Mesenchymal stem cell (in vitro differentiated cells and primary cell): ENCODE measurements around the gene ASH1L.

ENCODE experiments used
- DNase-seq: peaks from one replicate; pipeline ENCODE4 v3.0.0-alpha.2; 2013
- H2AFZ ChIP-seq: one replicate; pipeline ENCODE4 v1.6.1; 2013; ENCODE audit warnings: low read depth, mild to moderate bottlenecking, control low read depth, inconsistent platforms, low read length, moderate library complexity
- H2AK5ac ChIP-seq: 2 replicates; pipeline ENCODE4 v1.6.1; 2013; ENCODE audit warnings: low read length, moderate library complexity, mild to moderate bottlenecking, inconsistent platforms; ENCODE audit not compliant: severe bottlenecking
- H2BK120ac ChIP-seq: one replicate; pipeline ENCODE4 v1.6.1; 2013; ENCODE audit warnings: low read depth, mild to moderate bottlenecking, inconsistent platforms, low read length, moderate library complexity
- H2BK12ac ChIP-seq, 2 experiments: one replicate each; pipeline ENCODE4 v1.6.1; 2013; ENCODE audit warnings: inconsistent platforms in 2 of 2, low read length in 2 of 2, mild to moderate bottlenecking in 2 of 2, moderate library complexity in 2 of 2, control low read depth in 1 of 2
- H2BK15ac ChIP-seq: one replicate; pipeline ENCODE4 v1.6.1; 2013; ENCODE audit warnings: mild to moderate bottlenecking, low read depth, inconsistent platforms; ENCODE audit not compliant: poor library complexity, severe bottlenecking
- H2BK5ac ChIP-seq: 2 replicates; pipeline ENCODE4 v1.6.1; 2013; ENCODE audit warnings: low read depth, mild to moderate bottlenecking, low read length, control low read depth, inconsistent platforms; ENCODE audit not compliant: poor library complexity, severe bottlenecking
- H3K14ac ChIP-seq, 2 experiments: one replicate each; pipeline ENCODE4 v1.6.1; 2013; ENCODE audit warnings: inconsistent platforms in 2 of 2, low read length in 2 of 2, control low read depth in 1 of 2, mild to moderate bottlenecking in 1 of 2, moderate library complexity in 1 of 2
- H3K18ac ChIP-seq, 2 experiments: one replicate each; pipeline ENCODE4 v1.6.1; 2013; ENCODE audit warnings: inconsistent platforms in 2 of 2, low read length in 2 of 2, control low read depth in 1 of 2, low read depth in 1 of 2, mild to moderate bottlenecking in 1 of 2
- H3K23ac ChIP-seq, 2 experiments: one replicate each; pipeline ENCODE4 v1.6.1; 2013; ENCODE audit warnings: inconsistent platforms in 2 of 2, low read length in 2 of 2, mild to moderate bottlenecking in 2 of 2, moderate library complexity in 2 of 2, control low read depth in 1 of 2
- H3K27ac ChIP-seq: 2 replicates; pipeline ENCODE4 v1.5.1; 2013; ENCODE audit warnings: mild to moderate bottlenecking, moderate library complexity, low read length, control low read depth, inconsistent platforms; ENCODE audit not compliant: poor library complexity, severe bottlenecking
- H3K27me3 ChIP-seq, 2 experiments: 2 replicates each; pipeline versions ENCODE4 v1.6.1 to v1.7.0; 2013; ENCODE audit warnings: low read length in 2 of 2, mild to moderate bottlenecking in 2 of 2, moderate library complexity in 2 of 2, control low read depth in 1 of 2, inconsistent platforms in 1 of 2; ENCODE audit not compliant: control insufficient read depth in 1 of 2, insufficient read depth in 1 of 2
- H3K36me3 ChIP-seq, 2 experiments: 2 replicates each; pipeline versions ENCODE4 v1.6.1 to v1.7.0; 2013; ENCODE audit warnings: low read length in 2 of 2, control low read depth in 1 of 2, inconsistent platforms in 1 of 2, low read depth in 1 of 2, mild to moderate bottlenecking in 1 of 2; ENCODE audit not compliant: insufficient read depth in 2 of 2, control insufficient read depth in 1 of 2
- H3K4ac ChIP-seq, 2 experiments: one replicate each; pipeline ENCODE4 v1.6.1; 2013; ENCODE audit warnings: inconsistent platforms in 2 of 2, low read length in 2 of 2, mild to moderate bottlenecking in 2 of 2, moderate library complexity in 2 of 2, control low read depth in 1 of 2, low read depth in 1 of 2
- H3K4me1 ChIP-seq: 2 replicates; pipeline ENCODE4 v1.6.1; 2013; ENCODE audit warnings: low read depth, low read length, control low read depth; ENCODE audit not compliant: control insufficient read depth, insufficient read depth
- H3K4me2 ChIP-seq: 2 replicates; pipeline ENCODE4 v1.6.1; 2013; ENCODE audit warnings: low read length, mild to moderate bottlenecking, inconsistent platforms; ENCODE audit not compliant: poor library complexity, severe bottlenecking
- H3K4me3 ChIP-seq, 2 experiments: 2 replicates each; pipeline versions ENCODE4 v1.5.1 to v1.7.0; 2013; ENCODE audit warnings: low read length in 2 of 2, mild to moderate bottlenecking in 2 of 2, control low read depth in 1 of 2, low read depth in 1 of 2; ENCODE audit not compliant: insufficient read depth in 1 of 2
- H3K79me1 ChIP-seq: replicated peaks from 2 replicates; pipeline ENCODE4 v1.6.1; 2013; ENCODE audit warnings: mild to moderate bottlenecking, control low read depth, low read length, inconsistent platforms; ENCODE audit not compliant: poor library complexity, severe bottlenecking
- H3K9ac ChIP-seq: 2 replicates; pipeline ENCODE4 v1.7.0; 2013; ENCODE audit warnings: mild to moderate bottlenecking, low read length, moderate library complexity
- H3K9me3 ChIP-seq: 2 replicates; pipeline ENCODE4 v1.7.0; 2013; ENCODE audit warnings: mild to moderate bottlenecking, low read length; ENCODE audit not compliant: control insufficient read depth
- H4K8ac ChIP-seq: one replicate; pipeline ENCODE4 v1.6.1; 2013; ENCODE audit warnings: inconsistent platforms, mild to moderate bottlenecking, low read length, moderate library complexity
- H4K91ac ChIP-seq: one replicate; pipeline ENCODE4 v1.6.1; 2013; ENCODE audit warnings: mild to moderate bottlenecking, low read length, inconsistent platforms
- WGBS: methylation state at CpG from one replicate; pipeline ENCODE4 v1.1.7; 2013; ENCODE audit warnings: mixed read lengths; 5-methylcytosine and 5-hydroxymethylcytosine counted together

Gene ASH1L

DNA sequence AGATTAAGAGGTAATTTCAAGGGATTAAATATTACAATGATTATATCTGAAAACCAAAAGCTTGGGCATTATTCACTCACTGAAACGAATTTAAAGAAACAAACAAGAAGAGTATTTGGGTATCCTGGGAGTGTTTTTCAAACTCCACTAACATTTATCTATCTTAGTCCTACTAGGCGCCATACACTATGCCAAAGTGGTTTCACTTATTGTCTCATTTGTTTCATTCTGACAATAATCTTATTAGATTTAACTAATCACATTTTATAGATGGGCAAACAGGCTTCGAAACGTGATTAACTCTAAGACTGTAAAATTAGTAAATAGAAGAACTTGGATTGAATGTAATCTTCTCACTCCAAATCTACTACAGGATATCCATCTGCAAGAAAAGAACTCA, 25.4 kb downstream of the ASH1L start:
- Histone ChIP-seq H3K4me2 (no peak overlapping the region), H3K9me3 (no peaks in the 10 kb centered on the region), H2AK5ac (no peak overlapping the region), H4K8ac (no peak overlapping the region), H3K27me3 (no peaks in the 10 kb centered on the region), H3K27ac (no peak overlapping the region), H2AFZ (no peak overlapping the region), H3K4ac (no peak overlapping the region), H2BK15ac (no peak overlapping the region), H3K18ac (no peak overlapping the region), H3K4me3 (no peak overlapping the region), H3K23ac (no peak overlapping the region), H3K4me1 (peaks cover 4% of the 10 kb centered on the region), H2BK120ac (no peak overlapping the region), H4K91ac (no peak overlapping the region), H3K14ac (no peak overlapping the region), H3K79me1 (peaks cover 5% of the 10 kb centered on the region), H3K9ac (no peak overlapping the region), H3K36me3 (peaks cover 3 to 4% of the 10 kb centered on the region in 2 experiments), H2BK5ac (no peak overlapping the region), H2BK12ac (no peak overlapping the region)
- WGBS = no CpG with 5 or more reads among the region's 4 CpGs
- DNase-seq = no peak

DNA sequence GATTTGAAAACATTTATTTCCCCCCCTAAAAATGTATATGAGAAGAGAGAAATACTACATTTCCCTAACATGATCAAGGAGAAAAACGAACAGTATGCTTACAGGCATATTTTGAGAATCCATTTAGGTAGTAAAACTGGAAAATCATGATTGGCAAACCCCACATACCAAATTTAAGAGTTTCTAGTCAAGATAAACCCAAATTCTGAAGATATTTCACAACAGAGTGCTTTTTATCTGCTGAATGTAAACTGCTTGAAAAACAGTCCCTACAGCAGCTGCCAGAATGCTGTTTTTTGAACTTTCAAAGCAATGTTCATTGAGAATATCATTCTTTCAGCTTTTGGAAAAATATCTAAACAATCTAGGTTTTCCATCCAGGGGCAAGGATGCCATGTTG, 31.0 kb downstream of the ASH1L start:
- Histone ChIP-seq H3K14ac (no peak overlapping the region), H3K9ac (no peak overlapping the region), H2BK5ac (no peak overlapping the region), H3K4me1 (peaks cover 4% of the 10 kb centered on the region), H3K23ac (no peak overlapping the region), H2AFZ (no peak overlapping the region), H3K4ac (no peak overlapping the region), H3K9me3 (no peaks in the 10 kb centered on the region), H3K4me2 (no peak overlapping the region), H3K36me3 (peaks cover 3 to 4% of the 10 kb centered on the region in 2 experiments), H4K8ac (no peak overlapping the region), H4K91ac (no peak overlapping the region), H3K27ac (no peak overlapping the region), H2BK15ac (no peak overlapping the region), H3K18ac (no peak overlapping the region), H2AK5ac (no peak overlapping the region), H2BK120ac (no peak overlapping the region), H3K4me3 (no peak overlapping the region), H3K27me3 (no peaks in the 10 kb centered on the region), H2BK12ac (no peak overlapping the region), H3K79me1 (peaks cover 17% of the 10 kb centered on the region)
- no peak for DNase-seq
- WGBS = no CpG with 5 or more reads among the region's 1 CpG

DNA sequence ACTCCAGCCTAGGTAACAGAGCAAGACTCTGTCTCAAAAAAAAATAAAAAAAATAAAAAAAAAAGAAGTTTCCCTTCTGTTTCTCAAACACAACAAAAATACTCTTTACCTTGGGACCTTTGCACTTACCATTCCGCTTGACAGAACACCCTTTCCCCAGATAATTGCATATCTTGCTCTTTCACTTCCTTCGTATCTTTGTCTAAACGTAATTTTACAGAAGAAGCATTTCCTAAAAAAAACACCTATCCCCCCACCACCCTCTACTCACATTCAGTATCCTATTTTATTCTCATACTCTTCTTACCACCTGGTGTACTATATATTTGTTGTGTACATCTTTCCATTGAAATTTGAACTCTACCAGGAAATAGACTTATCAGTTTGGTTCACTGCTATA, 32.7 kb downstream of the ASH1L start:
- no peak overlapping the region for H4K91ac ChIP-seq
- no peaks in the 10 kb centered on the region for H3K27me3 ChIP-seq
- peaks cover 2% of the 10 kb centered on the region for H3K4me1 ChIP-seq
- no peak overlapping the region for H3K9ac ChIP-seq
- H2BK15ac ChIP-seq = no peak overlapping the region
- H3K23ac ChIP-seq = no peak overlapping the region
- no peak overlapping the region for H3K27ac ChIP-seq
- H3K9me3 ChIP-seq = no peaks in the 10 kb centered on the region
- H3K4ac ChIP-seq = no peak overlapping the region
- no peak overlapping the region for H3K18ac ChIP-seq
- H2AK5ac ChIP-seq = no peak overlapping the region
- no peak overlapping the region for H3K4me2 ChIP-seq
- no peak overlapping the region for H2BK120ac ChIP-seq
- H3K79me1 ChIP-seq = peaks cover 16% of the 10 kb centered on the region
- peaks cover 3 to 4% of the 10 kb centered on the region in 2 experiments for H3K36me3 ChIP-seq
- H3K4me3 ChIP-seq = no peak overlapping the region
- H4K8ac ChIP-seq = no peak overlapping the region
- DNase-seq = no peak
- no peak overlapping the region for H3K14ac ChIP-seq
- H2BK12ac ChIP-seq = no peak overlapping the region
- no peak overlapping the region for H2BK5ac ChIP-seq
- H2AFZ ChIP-seq = no peak overlapping the region
- 95% methylated on average over 3 of the region's 3 CpGs for WGBS

DNA sequence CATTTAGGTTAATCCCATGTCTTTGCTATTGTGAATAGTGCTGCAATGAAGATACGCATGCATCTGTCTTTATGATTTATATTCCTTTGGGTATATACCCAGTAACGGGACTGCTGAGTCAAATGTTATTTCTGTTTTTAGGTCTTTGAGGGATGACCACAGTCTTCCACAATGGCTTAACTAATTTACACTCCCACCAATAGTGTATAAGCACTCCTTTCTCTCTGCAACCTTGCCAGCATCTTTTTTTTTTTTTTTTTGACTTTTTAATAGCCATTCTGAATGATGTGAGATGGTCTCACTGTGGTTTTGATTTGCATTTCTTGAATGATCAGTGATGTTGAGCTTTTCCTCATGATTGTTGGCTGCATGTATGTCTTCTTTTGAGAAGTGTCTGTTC, 33.5 kb downstream of the ASH1L start:
- Histone ChIP-seq H4K91ac (no peak overlapping the region), H4K8ac (no peak overlapping the region), H3K14ac (no peak overlapping the region), H3K18ac (no peak overlapping the region), H2AK5ac (no peak overlapping the region), H2BK120ac (no peak overlapping the region), H3K4ac (no peak overlapping the region), H2AFZ (no peak overlapping the region), H2BK12ac (no peak overlapping the region), H3K23ac (no peak overlapping the region), H3K27ac (no peak overlapping the region), H3K4me3 (no peak overlapping the region), H3K36me3 (peaks cover 3 to 4% of the 10 kb centered on the region in 2 experiments), H3K9me3 (no peaks in the 10 kb centered on the region), H2BK15ac (no peak overlapping the region), H3K9ac (no peak overlapping the region), H3K27me3 (no peaks in the 10 kb centered on the region), H3K4me2 (no peak overlapping the region), H3K4me1 (no peaks in the 10 kb centered on the region), H2BK5ac (no peak overlapping the region), H3K79me1 (peaks cover 16% of the 10 kb centered on the region)
- WGBS = 71% methylated on average over 1 of the region's 2 CpGs
- DNase-seq = no peak
